ENCODE results near the gene CWC22. TPM values are rescaled to one million over a fixed set of nuclear protein-coding genes. Genes with fewer than 3 reads are reported as not detected.

The CWC22 gene
- total and polyA plus RNA-seq, 2 of the 8 experiments (the other 6 are each of a cell fraction or from before 2014, with no cell fraction given) = 3.7 to 34.0 TPM

GRCh38 chr2:179898873-179899272 is 108.2 kb downstream of the CWC22 start (continued):
- TF ChIP-seq CHD7 (IDR thresholded peaks at IDR 0.05; ENCODE audit: insufficient replicate concordance, low read length) (no peak), NRF1 (IDR thresholded peaks at IDR 0.05; ENCODE audit: low read depth, low read length) (no peak), SAP30 (IDR thresholded peaks at IDR 0.05; ENCODE audit: insufficient read depth, insufficient replicate concordance, low read length) (no peak), RNF2 (IDR thresholded peaks at IDR 0.05; ENCODE audit: borderline replicate concordance, low read depth, low read length, missing control alignments, poor library complexity, severe bottlenecking) (no peak), BRCA1 (IDR thresholded peaks at IDR 0.05; ENCODE audit: low read depth, low read length) (no peak), JUN (IDR thresholded peaks at IDR 0.05; ENCODE audit: low read depth, low read length) (no peak), SIRT6 (IDR thresholded peaks at IDR 0.05; ENCODE audit: low read length) (no peak), MAX (IDR thresholded peaks at IDR 0.05) (peak; percentile 54; the same call in 1 of the 2 replicates), E2F6 (IDR thresholded peaks at IDR 0.05) (peak; percentile 28; the same call in 1 of the 2 replicates), MAFK (IDR thresholded peaks at IDR 0.05; ENCODE audit: low read depth, low read length) (no peak), BACH1 (IDR thresholded peaks at IDR 0.05; ENCODE audit: low read length) (no peak)

All from H1 (cell line).